Activated naive CD4-positive, alpha-beta T cell treated with anti-CD3 and anti-CD28 coated beads, Interleukin-2, amount 10 ng/mL, durations not matched to agents 7 days and 5 days (primary cell): Measurements from ENCODE around the gene GPBP1L1.
A peak's percentile ranks its signal among the peaks of the same experiment; 100 is the strongest.
"Not testable (repeated sequence)": the region's sequence is repeated elsewhere in the genome, so short reads cannot be mapped to it uniquely, and the experiment has no call there.

Source experiments
- CTCF ChIA-PET: fragments of 350-600 bp; sonication (Branson Sonifier 250); formaldehyde crosslinking; loops from one replicate; lab custom pipeline; 2021; ENCODE audit warnings: antibody characterized with exemption; lab: Charles Lee
- DNase-seq: peaks from one replicate; pipeline ENCODE4 v3.0.0-alpha.2; 2020
- H3K27ac Mint-ChIP-seq: one replicate; pipeline ENCODE4 v1.8.0; 2021; ENCODE audit warnings: mild to moderate bottlenecking, moderate library complexity, mixed read lengths
- H3K27me3 Mint-ChIP-seq: one replicate; pipeline ENCODE4 v1.8.0; 2021; ENCODE audit warnings: mild to moderate bottlenecking, mixed read lengths
- H3K36me3 Mint-ChIP-seq: one replicate; pipeline ENCODE4 v1.8.0; 2021; ENCODE audit warnings: mixed read lengths
- H3K4me1 Mint-ChIP-seq: one replicate; pipeline ENCODE4 v1.8.0; 2021; ENCODE audit warnings: mixed read lengths
- H3K4me3 Mint-ChIP-seq: one replicate; pipeline ENCODE4 v1.8.0; 2021; ENCODE audit warnings: mild to moderate bottlenecking, moderate library complexity, mixed read lengths
- H3K9me3 Mint-ChIP-seq: one replicate; pipeline ENCODE4 v1.8.0; 2021; ENCODE audit warnings: mixed read lengths

The GPBP1L1 gene, protein sequence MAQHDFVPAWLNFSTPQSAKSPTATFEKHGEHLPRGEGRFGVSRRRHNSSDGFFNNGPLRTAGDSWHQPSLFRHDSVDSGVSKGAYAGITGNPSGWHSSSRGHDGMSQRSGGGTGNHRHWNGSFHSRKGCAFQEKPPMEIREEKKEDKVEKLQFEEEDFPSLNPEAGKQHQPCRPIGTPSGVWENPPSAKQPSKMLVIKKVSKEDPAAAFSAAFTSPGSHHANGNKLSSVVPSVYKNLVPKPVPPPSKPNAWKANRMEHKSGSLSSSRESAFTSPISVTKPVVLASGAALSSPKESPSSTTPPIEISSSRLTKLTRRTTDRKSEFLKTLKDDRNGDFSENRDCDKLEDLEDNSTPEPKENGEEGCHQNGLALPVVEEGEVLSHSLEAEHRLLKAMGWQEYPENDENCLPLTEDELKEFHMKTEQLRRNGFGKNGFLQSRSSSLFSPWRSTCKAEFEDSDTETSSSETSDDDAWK

DNA sequence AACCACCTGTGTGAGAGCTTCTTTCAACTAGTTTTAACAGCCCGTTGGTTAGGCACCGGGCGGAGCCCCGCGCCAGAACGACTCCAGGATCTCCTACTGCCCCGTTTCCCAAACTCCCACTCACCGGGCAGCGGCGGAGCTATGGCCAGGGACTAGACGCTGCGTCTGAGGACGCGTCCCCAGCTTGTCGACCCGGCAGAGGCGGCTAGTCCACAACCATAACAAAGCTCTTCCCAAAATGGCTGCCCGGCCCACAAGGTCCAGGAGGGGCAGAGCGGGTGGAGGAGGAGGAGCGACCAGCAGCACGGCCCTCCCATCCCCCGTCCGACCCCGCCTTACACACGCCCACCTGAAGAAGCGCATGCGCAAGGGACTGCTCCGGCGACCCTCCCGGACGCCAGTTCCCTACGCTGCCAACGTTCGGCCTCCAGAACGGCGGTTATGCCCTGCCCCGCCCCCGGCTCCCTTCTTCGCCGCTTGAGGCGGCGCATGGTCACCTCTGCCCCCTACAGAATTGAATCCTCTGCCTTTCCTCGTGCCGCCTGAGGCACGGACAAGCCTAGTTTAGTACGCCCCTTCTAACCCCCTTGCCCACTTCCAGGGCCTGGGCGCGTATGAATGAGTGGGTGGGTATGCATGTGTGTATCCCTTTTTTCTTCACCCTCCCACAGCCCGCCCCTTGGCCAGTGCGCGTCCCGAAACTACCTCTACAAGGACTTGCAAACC is at the start of gene GPBP1L1:
TSS of gene GPBP1L1 (minus strand) at position 246 of the 726 bp plus-strand sequence. CDS start 27,446 bp downstream, outside the sequence.
- peak within 1 kb of the TSS; percentile 98 for H3K4me3 Mint-ChIP-seq
- H3K9me3 Mint-ChIP-seq = no peaks in the 10 kb centered on the region
- no peaks in the 10 kb centered on the region for H3K27me3 Mint-ChIP-seq
- peak; percentile 98 for DNase-seq
- peak within 1 kb of the TSS; percentile 100 for H3K27ac Mint-ChIP-seq
- CTCF ChIA-PET = interaction anchor here (0.6 to 2.3 kb wide), 6 partner anchors 8 to 193 kb away, joined by 3 to 9 read pairs (median 3); partner anchors contain the start of gene NASP
- peaks cover 29% of the 10 kb centered on the region for H3K36me3 Mint-ChIP-seq
- H3K4me1 Mint-ChIP-seq = peaks cover 44% of the 10 kb centered on the region

DNA sequence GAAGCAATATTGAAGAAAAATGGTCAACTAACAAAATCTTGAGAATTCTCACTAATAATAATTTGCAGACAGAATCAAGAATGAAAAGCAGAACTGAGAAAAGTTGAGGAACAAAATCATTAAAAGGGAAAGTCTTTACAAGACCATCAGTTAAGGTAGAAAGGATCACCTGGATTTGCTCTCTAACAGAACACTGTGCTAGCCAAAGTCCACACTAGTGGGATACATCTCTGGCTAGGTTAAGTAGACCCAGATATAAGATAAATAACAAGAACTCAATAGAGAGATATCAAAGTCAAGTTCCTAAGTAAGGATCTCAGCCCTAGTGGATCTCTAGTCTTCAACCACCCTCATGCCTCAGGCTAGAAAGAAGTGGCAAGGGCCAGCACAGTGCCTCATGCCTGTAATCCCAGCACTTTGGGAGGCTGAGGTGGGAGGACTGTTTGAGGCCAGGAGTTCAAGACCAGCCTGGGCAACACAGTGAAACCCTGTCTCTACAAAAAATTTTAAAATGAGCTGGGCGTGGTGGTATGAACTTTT is 44.5 kb upstream of the GPBP1L1 start:
- no peaks in the 10 kb centered on the region for H3K4me1 Mint-ChIP-seq
- no peaks in the 10 kb centered on the region for H3K36me3 Mint-ChIP-seq
- H3K9me3 Mint-ChIP-seq = no peaks in the 10 kb centered on the region
- H3K4me3 Mint-ChIP-seq = no peak overlapping the region
- H3K27ac Mint-ChIP-seq = no peak overlapping the region
- H3K27me3 Mint-ChIP-seq = no peaks in the 10 kb centered on the region
- no peak for DNase-seq
- CTCF ChIA-PET = no interaction called here

DNA sequence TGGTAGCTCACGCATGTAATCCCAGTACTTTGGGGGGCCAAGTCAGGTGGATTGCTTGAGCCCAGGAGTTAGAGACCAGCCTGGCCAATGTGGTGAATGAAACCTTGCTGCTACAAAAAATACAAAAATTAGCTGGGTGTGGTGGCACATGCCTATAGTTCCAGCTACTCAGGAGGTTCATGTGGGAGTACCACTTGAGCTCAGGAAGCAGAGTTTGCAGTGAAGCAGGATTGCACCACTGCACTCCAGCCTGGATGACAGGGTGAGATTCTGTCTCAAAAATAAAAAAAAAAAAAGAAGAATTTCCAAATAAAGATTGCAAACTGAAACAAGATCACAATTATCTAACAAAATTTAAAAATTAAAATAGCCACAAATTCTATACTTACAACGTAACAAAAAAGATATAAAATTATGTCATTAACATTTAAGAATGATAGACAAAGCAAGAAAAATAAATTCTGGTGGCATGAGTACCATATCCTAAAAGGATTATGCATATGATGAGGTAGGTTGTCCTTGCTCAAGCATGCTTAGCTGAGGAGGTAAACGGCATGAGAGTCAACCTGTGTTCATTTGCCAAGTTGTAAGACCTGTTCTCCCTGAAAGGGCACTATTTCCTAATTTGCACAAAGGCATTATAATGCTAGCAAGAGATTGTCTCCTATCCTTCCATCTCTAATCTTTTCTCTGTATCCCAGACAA is 43.9 kb upstream of the GPBP1L1 start:
- Mint-ChIP-seq H3K9me3 (no peaks in the 10 kb centered on the region), H3K4me3 (no peak overlapping the region), H3K4me1 (no peaks in the 10 kb centered on the region), H3K27me3 (no peaks in the 10 kb centered on the region), H3K27ac (no peak overlapping the region), H3K36me3 (no peaks in the 10 kb centered on the region)
- CTCF ChIA-PET = no interaction called here
- DNase-seq = no peak

DNA sequence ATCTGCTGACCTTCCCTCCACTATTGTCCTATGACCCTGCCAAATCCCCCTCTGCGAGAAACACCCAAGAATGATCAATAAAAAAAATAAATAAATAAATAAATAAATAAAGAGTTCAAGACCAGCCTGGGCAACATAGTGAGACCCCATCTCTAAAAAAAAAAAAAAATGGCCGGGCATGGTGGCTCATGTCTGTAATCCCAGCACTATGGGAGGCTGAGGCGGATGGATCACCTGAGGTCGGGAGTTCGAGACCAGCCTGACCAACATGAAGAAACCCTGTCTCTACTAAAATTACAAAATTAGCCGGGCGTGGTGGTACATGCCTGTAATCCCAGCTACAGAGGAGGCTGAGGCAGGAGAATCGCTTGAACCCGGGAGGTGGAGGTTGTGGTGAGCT is 39.7 kb upstream of the GPBP1L1 start:
- H3K27ac Mint-ChIP-seq, H3K4me3 Mint-ChIP-seq, H3K27me3 Mint-ChIP-seq, H3K9me3 Mint-ChIP-seq, H3K4me1 Mint-ChIP-seq, H3K36me3 Mint-ChIP-seq, DNase-seq, CTCF ChIA-PET: not testable (repeated sequence)

DNA sequence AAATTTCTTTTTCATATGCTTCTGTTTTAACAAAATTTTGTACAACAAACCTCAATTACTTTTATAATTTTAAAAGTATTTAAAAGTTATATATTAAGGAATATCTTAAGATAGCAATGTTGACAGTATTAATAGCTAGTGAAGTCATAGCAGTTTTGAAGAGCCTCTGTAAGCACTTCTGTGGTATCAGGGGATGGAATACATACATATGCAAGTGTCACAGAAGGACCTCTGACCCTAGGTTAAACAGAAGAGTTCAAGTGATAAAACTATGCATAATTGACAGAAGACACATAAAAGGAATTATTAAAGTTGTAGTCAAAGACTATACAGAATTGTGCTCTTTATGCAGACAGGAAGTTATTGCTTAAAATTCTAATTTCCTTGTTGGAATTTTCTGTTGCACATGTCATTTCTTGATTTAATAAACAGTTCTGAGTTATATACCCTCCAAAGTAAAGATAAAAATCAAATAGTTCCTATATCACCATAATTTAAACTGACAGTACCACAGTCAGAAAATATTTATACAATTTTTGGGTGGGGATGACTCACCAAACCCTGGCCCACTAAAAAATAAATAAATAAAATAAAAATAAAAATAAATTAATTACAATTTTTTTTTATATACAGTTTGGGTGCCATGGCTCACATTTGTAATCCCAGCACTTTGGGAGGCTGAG is 37.1 kb upstream of the GPBP1L1 start:
- Mint-ChIP-seq H3K9me3 (no peaks in the 10 kb centered on the region), H3K4me1 (no peaks in the 10 kb centered on the region), H3K4me3 (no peak overlapping the region), H3K36me3 (no peaks in the 10 kb centered on the region), H3K27ac (no peak overlapping the region), H3K27me3 (no peaks in the 10 kb centered on the region)
- CTCF ChIA-PET = no interaction called here
- no peak for DNase-seq

DNA sequence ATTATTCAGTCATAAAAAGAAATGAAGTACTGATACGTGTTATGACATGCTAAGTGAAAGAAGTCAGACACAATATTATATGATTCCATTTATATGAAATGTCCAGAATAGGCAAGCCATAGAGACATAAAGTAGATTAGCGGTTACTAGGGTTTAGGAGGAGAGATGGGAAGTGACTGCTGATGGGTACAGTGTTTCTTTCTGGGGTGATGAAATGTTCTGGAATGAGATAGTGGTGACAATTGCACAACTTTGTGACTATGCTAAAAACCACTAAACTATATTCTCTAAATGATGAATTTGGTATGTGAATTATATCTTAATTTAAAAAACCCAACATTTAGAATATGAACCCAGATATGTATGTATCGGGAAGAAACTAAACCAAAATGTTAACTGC is 36.5 kb upstream of the GPBP1L1 start:
- Mint-ChIP-seq H3K27ac (no peak overlapping the region), H3K9me3 (no peaks in the 10 kb centered on the region), H3K4me1 (no peaks in the 10 kb centered on the region), H3K4me3 (no peak overlapping the region), H3K27me3 (no peaks in the 10 kb centered on the region), H3K36me3 (no peaks in the 10 kb centered on the region)
- CTCF ChIA-PET = no interaction called here
- DNase-seq = no peak

DNA sequence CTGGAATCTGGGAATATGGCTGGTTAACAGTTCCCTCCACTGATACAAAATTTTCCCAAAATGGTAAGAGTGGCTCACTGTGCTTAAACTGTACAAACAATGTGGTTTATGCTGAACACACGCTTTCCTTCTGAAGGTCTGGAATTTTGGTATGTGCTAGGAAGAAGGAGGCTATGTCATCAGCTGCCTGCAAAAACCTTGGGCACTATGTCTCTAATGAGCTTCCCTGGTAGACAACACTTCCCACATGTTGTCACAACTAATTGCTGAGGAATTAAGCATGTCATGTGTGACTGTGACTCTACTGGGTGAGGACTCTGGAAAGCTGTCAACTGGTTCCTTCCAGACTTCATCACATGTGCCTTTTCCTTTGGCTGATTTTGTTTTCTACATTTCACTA is 34.9 kb upstream of the GPBP1L1 start:
- CTCF ChIA-PET = no interaction called here
- H3K27ac Mint-ChIP-seq = no peak overlapping the region
- H3K4me1 Mint-ChIP-seq = no peaks in the 10 kb centered on the region
- H3K27me3 Mint-ChIP-seq = no peaks in the 10 kb centered on the region
- no peaks in the 10 kb centered on the region for H3K36me3 Mint-ChIP-seq
- DNase-seq = no peak
- no peak overlapping the region for H3K4me3 Mint-ChIP-seq
- H3K9me3 Mint-ChIP-seq = no peaks in the 10 kb centered on the region

DNA sequence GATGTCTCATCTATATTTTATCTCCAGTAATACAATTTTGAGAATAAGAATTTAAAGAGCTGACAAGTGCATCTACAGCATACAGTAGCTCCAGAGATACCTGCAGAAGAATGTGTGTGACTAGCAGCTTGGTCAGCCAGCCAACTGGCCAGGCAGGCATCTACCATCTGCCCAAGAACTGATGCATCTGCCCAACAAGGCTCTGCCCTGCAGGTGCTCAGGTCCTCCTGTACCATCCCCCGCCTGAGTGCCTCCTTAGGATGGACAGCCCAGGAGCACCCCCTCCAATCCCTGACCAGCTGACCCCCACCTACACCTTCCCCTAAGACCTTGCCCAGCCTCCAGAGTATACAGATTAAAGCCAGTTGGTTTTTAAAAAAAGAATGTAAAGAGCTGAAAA is 32.0 kb upstream of the GPBP1L1 start:
- DNase-seq = no peak
- Mint-ChIP-seq H3K27ac (no peak overlapping the region), H3K4me1 (no peaks in the 10 kb centered on the region), H3K36me3 (peaks cover 3% of the 10 kb centered on the region), H3K27me3 (no peaks in the 10 kb centered on the region), H3K4me3 (no peak overlapping the region), H3K9me3 (no peaks in the 10 kb centered on the region)
- CTCF ChIA-PET = no interaction called here

DNA sequence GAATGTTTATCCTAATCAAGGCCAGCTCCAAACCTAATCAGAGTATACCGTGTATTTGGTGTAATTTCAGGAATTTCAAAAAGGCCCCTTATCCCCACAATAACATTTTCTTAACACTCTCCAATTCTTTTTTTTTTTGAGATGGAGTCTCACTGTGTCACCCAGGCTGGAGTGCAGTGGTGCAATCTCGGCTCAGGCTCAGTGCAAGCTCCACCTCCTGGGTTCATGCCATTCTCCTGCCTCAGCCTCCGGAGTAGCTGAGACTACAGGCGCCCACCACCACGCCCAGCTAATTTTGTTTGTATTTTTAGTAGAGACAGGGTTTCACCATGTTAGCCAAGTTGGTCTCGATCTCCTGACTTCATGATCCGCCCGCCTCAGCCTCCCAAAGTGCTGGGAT is 31.1 kb upstream of the GPBP1L1 start:
- H3K4me3 Mint-ChIP-seq, H3K36me3 Mint-ChIP-seq, DNase-seq, CTCF ChIA-PET, H3K4me1 Mint-ChIP-seq, H3K9me3 Mint-ChIP-seq, H3K27ac Mint-ChIP-seq, H3K27me3 Mint-ChIP-seq: not testable (repeated sequence)

DNA sequence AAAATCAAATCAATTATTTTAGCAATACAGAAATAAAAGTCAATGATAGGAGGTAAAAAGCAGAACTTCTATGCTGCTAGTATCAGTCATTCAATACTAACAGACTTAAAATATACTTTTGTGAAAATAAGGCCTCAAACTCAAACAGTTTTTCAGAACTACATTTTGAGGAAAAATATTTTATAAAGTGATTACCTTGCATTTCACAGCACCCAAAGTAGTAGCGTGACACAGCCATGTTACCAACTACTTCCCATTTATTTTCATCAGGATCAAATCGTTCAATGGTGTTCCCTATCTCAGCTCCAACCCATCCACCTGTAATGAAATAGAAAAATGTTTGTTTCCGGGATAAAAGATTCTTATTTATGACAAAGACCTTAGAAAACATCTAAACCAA is 30.4 kb upstream of the GPBP1L1 start:
- Mint-ChIP-seq H3K4me3 (no peak overlapping the region), H3K27me3 (no peaks in the 10 kb centered on the region), H3K4me1 (no peaks in the 10 kb centered on the region), H3K27ac (no peak overlapping the region), H3K36me3 (peaks cover 4% of the 10 kb centered on the region), H3K9me3 (no peaks in the 10 kb centered on the region)
- CTCF ChIA-PET = no interaction called here
- no peak for DNase-seq

DNA sequence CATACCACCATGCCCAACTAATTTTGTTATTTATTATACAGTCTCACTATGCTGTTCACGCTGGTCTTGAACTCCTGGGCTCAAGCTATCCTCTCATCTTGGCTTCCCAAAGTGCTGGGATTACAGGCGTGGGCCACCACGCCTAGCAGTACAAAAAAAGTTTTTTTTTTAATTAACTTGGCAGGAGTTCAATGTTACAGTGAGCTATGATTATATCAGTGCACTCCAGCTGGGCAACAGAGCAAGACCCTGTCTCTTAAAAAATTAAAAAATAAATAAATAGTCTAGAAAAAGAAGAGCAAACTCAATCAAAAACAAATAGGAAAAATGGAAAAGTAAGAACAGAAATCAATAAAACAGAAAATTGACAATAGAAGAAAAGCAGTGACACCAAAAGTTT is 27.4 kb upstream of the GPBP1L1 start:
- Mint-ChIP-seq H3K4me1 (no peaks in the 10 kb centered on the region), H3K27ac (no peak overlapping the region)
- CTCF ChIA-PET = interaction anchor here (0.6 kb wide), 1 partner anchor 114 kb away, joined by 3 read pairs; no protein-coding TSS in a partner anchor

DNA sequence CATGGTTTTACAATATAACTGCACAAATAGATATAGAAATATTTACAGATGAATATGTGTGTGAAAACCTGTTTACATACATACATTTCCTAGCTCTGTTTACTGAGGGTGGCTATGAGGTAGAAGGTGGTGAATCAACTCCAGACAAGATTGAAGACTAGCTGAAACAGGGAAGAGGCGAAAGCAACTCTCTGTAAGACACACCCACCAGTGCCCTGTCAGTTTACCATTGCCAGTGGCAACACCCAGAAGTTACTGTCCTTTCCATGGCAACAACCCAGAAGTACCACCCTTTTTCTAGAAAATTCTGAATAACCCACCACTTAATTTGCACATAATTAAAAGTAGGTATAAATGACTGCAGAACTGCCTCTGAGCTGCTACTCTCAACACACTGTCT is 18.3 kb upstream of the GPBP1L1 start:
- peaks cover 5% of the 10 kb centered on the region for H3K9me3 Mint-ChIP-seq
- CTCF ChIA-PET = interaction anchor here (0.8 kb wide), 1 partner anchor 25 kb away, joined by 3 read pairs; no protein-coding TSS in a partner anchor
- H3K27ac Mint-ChIP-seq = no peak overlapping the region
- H3K36me3 Mint-ChIP-seq = peaks cover 10% of the 10 kb centered on the region
- H3K4me3 Mint-ChIP-seq = no peak overlapping the region
- DNase-seq = no peak
- no peaks in the 10 kb centered on the region for H3K27me3 Mint-ChIP-seq
- H3K4me1 Mint-ChIP-seq = no peaks in the 10 kb centered on the region

More for the DNA sequence above, 27.4 kb upstream of the GPBP1L1 start:
- H3K4me3 Mint-ChIP-seq = no peak overlapping the region
- DNase-seq = no peak
- H3K36me3 Mint-ChIP-seq = peaks cover 7% of the 10 kb centered on the region
- H3K9me3 Mint-ChIP-seq = no peaks in the 10 kb centered on the region
- no peaks in the 10 kb centered on the region for H3K27me3 Mint-ChIP-seq

DNA sequence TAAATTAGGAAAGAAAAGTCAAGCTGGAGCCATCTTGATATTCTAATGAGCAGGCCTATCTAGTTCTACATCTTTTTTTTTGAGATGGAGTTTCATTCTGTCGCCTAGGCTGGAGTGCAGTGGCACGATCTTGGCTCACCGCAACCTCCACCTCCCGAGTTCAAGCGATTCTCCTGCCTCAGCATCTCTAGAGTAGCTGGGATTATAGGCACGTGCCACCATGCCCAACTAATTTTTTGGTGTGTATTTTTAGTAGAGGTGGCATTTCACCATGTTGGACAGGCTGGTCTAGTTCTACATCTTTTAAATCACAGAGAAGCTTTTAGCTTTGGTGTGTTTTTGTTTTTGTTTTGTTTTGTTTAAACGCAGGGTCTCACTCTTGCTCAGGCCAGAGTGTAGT is 8.5 kb upstream of the GPBP1L1 start:
- H3K36me3 Mint-ChIP-seq = peaks cover 38% of the 10 kb centered on the region
- H3K9me3 Mint-ChIP-seq = no peaks in the 10 kb centered on the region
- CTCF ChIA-PET = interaction anchor here (1.2 kb wide), 1 partner anchor 9 kb away, joined by 3 read pairs; no protein-coding TSS in a partner anchor
- H3K27me3 Mint-ChIP-seq = no peaks in the 10 kb centered on the region
- H3K4me1 Mint-ChIP-seq = peaks cover 13% of the 10 kb centered on the region
- H3K27ac Mint-ChIP-seq = no peak overlapping the region
- H3K4me3 Mint-ChIP-seq = no peak overlapping the region
- DNase-seq = no peak
